ENCODE results near the gene ACVR2B.
"Not testable (repeated sequence)": the region's sequence is repeated elsewhere in the genome, so short reads cannot be mapped to it uniquely, and the experiment has no call there.

ACVR2B gene

GRCh38 chr3:38453075-38453912 lies at the start of gene ACVR2B:
TSS of gene ACVR2B (plus strand) at chr3:38453890. CDS start at chr3:38454323, 433 bp downstream.
- TF ChIP-seq CTCF (IDR thresholded peaks at IDR 0.05; ENCODE audit: low read depth, low read length) = no peak
- DNase-seq (ENCODE audit: extremely low read depth, low read depth) = peak; percentile 32

GRCh38 chr3:38404286-38404685 lies 49.4 kb upstream of the ACVR2B start:
- peak; percentile 28 for DNase-seq (ENCODE audit: extremely low read depth, low read depth)
- TF ChIP-seq CTCF (IDR thresholded peaks at IDR 0.05; ENCODE audit: low read depth, low read length) = no peak

GRCh38 chr3:38411591-38411990 lies 42.1 kb upstream of the ACVR2B start:
- TF ChIP-seq CTCF (IDR thresholded peaks at IDR 0.05; ENCODE audit: low read depth, low read length) = no peak
- DNase-seq (ENCODE audit: extremely low read depth, low read depth) = no peak

GRCh38 chr3:38420758-38421157 lies 32.9 kb upstream of the ACVR2B start:
- DNase-seq (ENCODE audit: extremely low read depth, low read depth) = not testable (repeated sequence)

- no peak for TF ChIP-seq CTCF (IDR thresholded peaks at IDR 0.05; ENCODE audit: low read depth, low read length)
- DNase-seq (ENCODE audit: extremely low read depth, low read depth) = no peak
Observed at GRCh38 chr3:38421679-38422336, 31.9 kb upstream of the ACVR2B start.

GRCh38 chr3:38426798-38427426 lies 26.8 kb upstream of the ACVR2B start:
- not testable (repeated sequence) for DNase-seq (ENCODE audit: extremely low read depth, low read depth)

- DNase-seq (ENCODE audit: extremely low read depth, low read depth) = not testable (repeated sequence)
Observed at GRCh38 chr3:38432871-38433658, 20.6 kb upstream of the ACVR2B start.

- not testable (repeated sequence) for DNase-seq (ENCODE audit: extremely low read depth, low read depth)
Observed at GRCh38 chr3:38433661-38434060, 20.0 kb upstream of the ACVR2B start.

GRCh38 chr3:38438436-38439069 lies 15.1 kb upstream of the ACVR2B start:
- not testable (repeated sequence) for DNase-seq (ENCODE audit: extremely low read depth, low read depth)

GRCh38 chr3:38443205-38443604 lies 10.5 kb upstream of the ACVR2B start:
- DNase-seq (ENCODE audit: extremely low read depth, low read depth) = not testable (repeated sequence)

Measured in AG09319 (cell line).